ENCODE data around the gene LPCAT2. TPM values are rescaled to one million over a fixed set of nuclear protein-coding genes. Genes with fewer than 3 reads are reported as not detected.

LPCAT2 gene
- total and polyA plus RNA-seq, 4 donors: 0.96 to 4.2 (median 2.7) TPM

GRCh38 chr16:55555436-55555835 is 46.6 kb downstream of the LPCAT2 start:
- Histone ChIP-seq H3K4me3 (ENCODE audit: low read depth in 1 of 3, low read length in 3 of 3) (no peak overlapping the region), H3K4me1 (ENCODE audit: control insufficient read depth in 4 of 4, insufficient read depth in 4 of 4, low read length in 3 of 4) (no peaks in the 10 kb centered on the region), H3K9ac (ENCODE audit: low read depth in 1 of 2, low read length in 2 of 2) (no peak overlapping the region), H3K27ac (ENCODE audit: low read depth in 1 of 2, low read length in 2 of 2) (no peak overlapping the region), H3K36me3 (ENCODE audit: control insufficient read depth in 4 of 4, insufficient read depth in 3 of 4, low read depth in 1 of 4, low read length in 3 of 4) (peaks cover 0 to 3% (median 0%) of the 10 kb centered on the region in 4 donors), H3K27me3 (ENCODE audit: control insufficient read depth in 4 of 4, insufficient read depth in 4 of 4, low read length in 3 of 4) (no peaks in the 10 kb centered on the region), H3K9me3 (ENCODE audit: control insufficient read depth in 4 of 4, low read length in 3 of 4) (no peaks in the 10 kb centered on the region)
- no peak for DNase-seq (ENCODE audit: low spot score)
- WGBS: 80% methylated on average over 2 of the region's 2 CpGs
- no peak for TF ChIP-seq HNF4A (conservative IDR thresholded peaks at IDR 0.05)
- TF ChIP-seq JUND (IDR thresholded peaks at IDR 0.05): no peak
- no peak for TF ChIP-seq GABPA (IDR thresholded peaks at IDR 0.05 in 1 of 2, conservative IDR thresholded peaks at IDR 0.05 in 1 of 2)
- TF ChIP-seq HNF4G (IDR thresholded peaks at IDR 0.05): no peak

GRCh38 chr16:55557186-55557585 is 48.3 kb downstream of the LPCAT2 start:
- H3K27ac ChIP-seq (ENCODE audit: low read depth in 1 of 2, low read length in 2 of 2): no peak overlapping the region
- TF ChIP-seq, protein P1, sequence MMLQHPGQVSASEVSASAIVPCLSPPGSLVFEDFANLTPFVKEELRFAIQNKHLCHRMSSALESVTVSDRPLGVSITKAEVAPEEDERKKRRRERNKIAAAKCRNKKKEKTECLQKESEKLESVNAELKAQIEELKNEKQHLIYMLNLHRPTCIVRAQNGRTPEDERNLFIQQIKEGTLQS (IDR thresholded peaks at IDR 0.05): no peak
- H3K9ac ChIP-seq (ENCODE audit: low read depth in 1 of 2, low read length in 2 of 2): no peak overlapping the region
- no peak for DNase-seq (ENCODE audit: low spot score)
- H3K9me3 ChIP-seq (ENCODE audit: control insufficient read depth in 4 of 4, low read length in 3 of 4): no peaks in the 10 kb centered on the region
- peaks cover 0 to 3% (median 0%) of the 10 kb centered on the region in 4 donors for H3K36me3 ChIP-seq (ENCODE audit: control insufficient read depth in 4 of 4, insufficient read depth in 3 of 4, low read depth in 1 of 4, low read length in 3 of 4)
- no peaks in the 10 kb centered on the region for H3K4me1 ChIP-seq (ENCODE audit: control insufficient read depth in 4 of 4, insufficient read depth in 4 of 4, low read length in 3 of 4)
- H3K27me3 ChIP-seq (ENCODE audit: control insufficient read depth in 4 of 4, insufficient read depth in 4 of 4, low read length in 3 of 4): no peaks in the 10 kb centered on the region
- H3K4me3 ChIP-seq (ENCODE audit: low read depth in 1 of 3, low read length in 3 of 3): no peak overlapping the region

DNA sequence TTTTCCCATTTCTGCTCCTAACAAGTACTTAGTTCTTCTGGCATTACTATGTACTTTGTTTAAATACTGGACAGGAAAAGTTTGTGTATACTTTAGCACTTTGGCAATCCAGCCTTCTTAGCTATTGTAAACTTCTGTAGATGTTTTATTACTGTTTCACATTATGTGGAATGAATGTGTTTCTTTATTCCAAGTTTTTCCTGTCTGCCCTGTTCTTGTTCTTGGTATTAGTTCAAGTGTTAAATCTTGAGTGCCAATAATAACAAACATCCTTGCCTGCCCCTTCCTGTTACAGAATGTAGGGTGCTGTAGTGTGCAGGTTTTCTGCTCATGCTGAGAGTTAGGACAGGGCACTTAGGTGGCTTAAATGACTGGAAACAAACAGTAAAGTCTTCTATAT is 50.4 kb downstream of the LPCAT2 start:
- no peak overlapping the region for H3K4me3 ChIP-seq (ENCODE audit: low read depth in 1 of 3, low read length in 3 of 3)
- H3K36me3 ChIP-seq (ENCODE audit: control insufficient read depth in 4 of 4, insufficient read depth in 3 of 4, low read depth in 1 of 4, low read length in 3 of 4): peaks cover 0 to 3% (median 0%) of the 10 kb centered on the region in 4 donors
- H3K27ac ChIP-seq (ENCODE audit: low read depth in 1 of 2, low read length in 2 of 2): no peak overlapping the region
- no peaks in the 10 kb centered on the region for H3K27me3 ChIP-seq (ENCODE audit: control insufficient read depth in 4 of 4, insufficient read depth in 4 of 4, low read length in 3 of 4)
- H3K9me3 ChIP-seq (ENCODE audit: control insufficient read depth in 4 of 4, low read length in 3 of 4): no peaks in the 10 kb centered on the region
- no peak for TF ChIP-seq TAF1 (conservative IDR thresholded peaks at IDR 0.05)
- TF ChIP-seq, protein P1 (IDR thresholded peaks at IDR 0.05): no peak
- no peak for TF ChIP-seq SP1 (IDR thresholded peaks at IDR 0.05)
- TF ChIP-seq JUND (IDR thresholded peaks at IDR 0.05): no peak
- TF ChIP-seq CTCF (IDR thresholded peaks at IDR 0.05; ENCODE audit: low read depth, low read length, missing input control): no peak
- TF ChIP-seq GABPA (IDR thresholded peaks at IDR 0.05 in 1 of 2, conservative IDR thresholded peaks at IDR 0.05 in 1 of 2): no peak
- TF ChIP-seq, protein P2, sequence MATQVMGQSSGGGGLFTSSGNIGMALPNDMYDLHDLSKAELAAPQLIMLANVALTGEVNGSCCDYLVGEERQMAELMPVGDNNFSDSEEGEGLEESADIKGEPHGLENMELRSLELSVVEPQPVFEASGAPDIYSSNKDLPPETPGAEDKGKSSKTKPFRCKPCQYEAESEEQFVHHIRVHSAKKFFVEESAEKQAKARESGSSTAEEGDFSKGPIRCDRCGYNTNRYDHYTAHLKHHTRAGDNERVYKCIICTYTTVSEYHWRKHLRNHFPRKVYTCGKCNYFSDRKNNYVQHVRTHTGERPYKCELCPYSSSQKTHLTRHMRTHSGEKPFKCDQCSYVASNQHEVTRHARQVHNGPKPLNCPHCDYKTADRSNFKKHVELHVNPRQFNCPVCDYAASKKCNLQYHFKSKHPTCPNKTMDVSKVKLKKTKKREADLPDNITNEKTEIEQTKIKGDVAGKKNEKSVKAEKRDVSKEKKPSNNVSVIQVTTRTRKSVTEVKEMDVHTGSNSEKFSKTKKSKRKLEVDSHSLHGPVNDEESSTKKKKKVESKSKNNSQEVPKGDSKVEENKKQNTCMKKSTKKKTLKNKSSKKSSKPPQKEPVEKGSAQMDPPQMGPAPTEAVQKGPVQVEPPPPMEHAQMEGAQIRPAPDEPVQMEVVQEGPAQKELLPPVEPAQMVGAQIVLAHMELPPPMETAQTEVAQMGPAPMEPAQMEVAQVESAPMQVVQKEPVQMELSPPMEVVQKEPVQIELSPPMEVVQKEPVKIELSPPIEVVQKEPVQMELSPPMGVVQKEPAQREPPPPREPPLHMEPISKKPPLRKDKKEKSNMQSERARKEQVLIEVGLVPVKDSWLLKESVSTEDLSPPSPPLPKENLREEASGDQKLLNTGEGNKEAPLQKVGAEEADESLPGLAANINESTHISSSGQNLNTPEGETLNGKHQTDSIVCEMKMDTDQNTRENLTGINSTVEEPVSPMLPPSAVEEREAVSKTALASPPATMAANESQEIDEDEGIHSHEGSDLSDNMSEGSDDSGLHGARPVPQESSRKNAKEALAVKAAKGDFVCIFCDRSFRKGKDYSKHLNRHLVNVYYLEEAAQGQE (IDR thresholded peaks at IDR 0.05): no peak
- TF ChIP-seq MAX (IDR thresholded peaks at IDR 0.05): no peak
- TF ChIP-seq ZBTB33 (IDR thresholded peaks at IDR 0.05): no peak
- no peak for TF ChIP-seq HNF4G (IDR thresholded peaks at IDR 0.05)
- no peak for TF ChIP-seq YY1 (IDR thresholded peaks at IDR 0.05)
- no peak for TF ChIP-seq RAD21 (IDR thresholded peaks at IDR 0.05)
- TF ChIP-seq EGR1 (IDR thresholded peaks at IDR 0.05; ENCODE audit: low read depth in 2 of 2): no peak
- no peak for DNase-seq (ENCODE audit: low spot score)
- H3K4me1 ChIP-seq (ENCODE audit: control insufficient read depth in 4 of 4, insufficient read depth in 4 of 4, low read length in 3 of 4): no peaks in the 10 kb centered on the region
- no peak overlapping the region for H3K9ac ChIP-seq (ENCODE audit: low read depth in 1 of 2, low read length in 2 of 2)

Measured in liver (tissue), 9 donors.